ENCODE results near the gene GHR.

DNA sequence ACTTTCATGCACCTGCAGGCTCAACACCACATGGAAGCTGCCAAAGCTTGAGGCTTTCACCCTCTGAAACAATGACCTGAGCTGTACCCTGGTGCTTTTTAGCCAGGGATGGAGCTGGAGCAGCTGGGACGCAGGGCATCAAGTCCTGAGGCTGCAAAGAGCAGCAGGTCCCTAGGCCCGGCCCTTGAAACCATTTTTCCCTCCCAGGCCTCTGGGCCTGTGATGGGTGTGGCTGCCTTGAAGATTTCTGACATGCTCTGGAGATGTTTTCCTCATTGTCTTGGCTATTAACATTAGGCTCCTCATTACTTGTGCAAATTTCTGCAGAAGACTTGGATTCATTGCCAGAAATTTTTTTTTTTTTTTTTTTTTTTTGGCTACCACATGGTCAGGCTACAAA is 30.3 kb upstream of the GHR start:
- TF ChIP-seq EGR1 (IDR thresholded peaks at IDR 0.05) (no peak), YY1 (IDR thresholded peaks at IDR 0.05; ENCODE audit: low read depth) (no peak), ZBTB7A (IDR thresholded peaks at IDR 0.05; ENCODE audit: low read depth) (no peak), RAD21 (IDR thresholded peaks at IDR 0.05; ENCODE audit: low read depth) (no peak), CREB1 (IDR thresholded peaks at IDR 0.05; ENCODE audit: low read depth) (no peak), CEBPB (IDR thresholded peaks at IDR 0.05) (no peak), EP300 (IDR thresholded peaks at IDR 0.05; ENCODE audit: borderline replicate concordance) (no peak), TAF1 (IDR thresholded peaks at IDR 0.05; ENCODE audit: low read depth) (no peak), TEAD4 (IDR thresholded peaks at IDR 0.05) (no peak), NFIC (IDR thresholded peaks at IDR 0.05) (no peak), FOXM1 (IDR thresholded peaks at IDR 0.05; ENCODE audit: borderline replicate concordance, low read depth) (no peak), TCF12 (IDR thresholded peaks at IDR 0.05; ENCODE audit: low read depth) (no peak)
- TF ChIP-seq, protein P1, sequence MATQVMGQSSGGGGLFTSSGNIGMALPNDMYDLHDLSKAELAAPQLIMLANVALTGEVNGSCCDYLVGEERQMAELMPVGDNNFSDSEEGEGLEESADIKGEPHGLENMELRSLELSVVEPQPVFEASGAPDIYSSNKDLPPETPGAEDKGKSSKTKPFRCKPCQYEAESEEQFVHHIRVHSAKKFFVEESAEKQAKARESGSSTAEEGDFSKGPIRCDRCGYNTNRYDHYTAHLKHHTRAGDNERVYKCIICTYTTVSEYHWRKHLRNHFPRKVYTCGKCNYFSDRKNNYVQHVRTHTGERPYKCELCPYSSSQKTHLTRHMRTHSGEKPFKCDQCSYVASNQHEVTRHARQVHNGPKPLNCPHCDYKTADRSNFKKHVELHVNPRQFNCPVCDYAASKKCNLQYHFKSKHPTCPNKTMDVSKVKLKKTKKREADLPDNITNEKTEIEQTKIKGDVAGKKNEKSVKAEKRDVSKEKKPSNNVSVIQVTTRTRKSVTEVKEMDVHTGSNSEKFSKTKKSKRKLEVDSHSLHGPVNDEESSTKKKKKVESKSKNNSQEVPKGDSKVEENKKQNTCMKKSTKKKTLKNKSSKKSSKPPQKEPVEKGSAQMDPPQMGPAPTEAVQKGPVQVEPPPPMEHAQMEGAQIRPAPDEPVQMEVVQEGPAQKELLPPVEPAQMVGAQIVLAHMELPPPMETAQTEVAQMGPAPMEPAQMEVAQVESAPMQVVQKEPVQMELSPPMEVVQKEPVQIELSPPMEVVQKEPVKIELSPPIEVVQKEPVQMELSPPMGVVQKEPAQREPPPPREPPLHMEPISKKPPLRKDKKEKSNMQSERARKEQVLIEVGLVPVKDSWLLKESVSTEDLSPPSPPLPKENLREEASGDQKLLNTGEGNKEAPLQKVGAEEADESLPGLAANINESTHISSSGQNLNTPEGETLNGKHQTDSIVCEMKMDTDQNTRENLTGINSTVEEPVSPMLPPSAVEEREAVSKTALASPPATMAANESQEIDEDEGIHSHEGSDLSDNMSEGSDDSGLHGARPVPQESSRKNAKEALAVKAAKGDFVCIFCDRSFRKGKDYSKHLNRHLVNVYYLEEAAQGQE (IDR thresholded peaks at IDR 0.05; ENCODE audit: low read depth), result no peak
- TF ChIP-seq, protein P2, sequence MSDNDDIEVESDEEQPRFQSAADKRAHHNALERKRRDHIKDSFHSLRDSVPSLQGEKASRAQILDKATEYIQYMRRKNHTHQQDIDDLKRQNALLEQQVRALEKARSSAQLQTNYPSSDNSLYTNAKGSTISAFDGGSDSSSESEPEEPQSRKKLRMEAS (IDR thresholded peaks at IDR 0.05), result no peak
